NCI-H1417 (cell line): ENCODE results near the gene PROSER3.

Experiments used
- DNase-seq, 3 experiments: peaks; one replicate each; lab custom pipeline; 2025; lab: John Stamatoyannopoulos, UW

PROSER3 gene

GRCh38 chr19:35757749-35758608, at the start of gene PROSER3:
Gene PROSER3 (plus strand): TSS chr19:35758176. CDS start chr19:35758216, 40 bp downstream.
- DNase-seq = peak; percentile 98 to 99 (median 99)

- DNase-seq = no peak
Measured at GRCh38 chr19:35708391-35708790, 49.6 kb upstream of the PROSER3 start.

- DNase-seq = no peak
Measured at GRCh38 chr19:35710784-35711723, 46.9 kb upstream of the PROSER3 start.

GRCh38 chr19:35712567-35713505, 45.1 kb upstream of the PROSER3 start:
- DNase-seq = no peak

GRCh38 chr19:35713506-35713850, 44.5 kb upstream of the PROSER3 start:
- DNase-seq = no peak

- no peak for DNase-seq
Measured at GRCh38 chr19:35713904-35714495, 44.0 kb upstream of the PROSER3 start.

- DNase-seq = peak in 2 of 3 experiments; percentile 5 to 14
Measured at GRCh38 chr19:35714601-35715354, 43.2 kb upstream of the PROSER3 start.

- DNase-seq = peak in 1 of 3 experiments; percentile 29
Measured at GRCh38 chr19:35715355-35715809, 42.6 kb upstream of the PROSER3 start.

GRCh38 chr19:35715981-35716800, 41.8 kb upstream of the PROSER3 start:
- DNase-seq = peak; percentile 25 to 70 (median 66)

GRCh38 chr19:35716801-35717664, 40.9 kb upstream of the PROSER3 start:
- peak; percentile 82 to 96 (median 87) for DNase-seq

GRCh38 chr19:35717665-35718344, 40.2 kb upstream of the PROSER3 start, which contains the start of gene KMT2B:
Gene KMT2B (plus strand): TSS chr19:35718003. CDS start chr19:35718019, 16 bp downstream.
- peak in 2 of 3 experiments; percentile 94 to 95 for DNase-seq

- peak in 2 of 3 experiments; percentile 20 to 38 for DNase-seq
Measured at GRCh38 chr19:35718345-35719041, 39.5 kb upstream of the PROSER3 start.

GRCh38 chr19:35719402-35720162, 38.4 kb upstream of the PROSER3 start:
- no peak for DNase-seq

GRCh38 chr19:35720163-35720524, 37.8 kb upstream of the PROSER3 start:
- no peak for DNase-seq

GRCh38 chr19:35720648-35721047, 37.3 kb upstream of the PROSER3 start:
- DNase-seq = no peak

GRCh38 chr19:35721374-35721773, 36.6 kb upstream of the PROSER3 start:
- DNase-seq = no peak
